ENCODE results near the gene VWA8.
A peak's percentile ranks its signal among the peaks of the same experiment; 100 is the strongest.

VWA8 gene

DNA sequence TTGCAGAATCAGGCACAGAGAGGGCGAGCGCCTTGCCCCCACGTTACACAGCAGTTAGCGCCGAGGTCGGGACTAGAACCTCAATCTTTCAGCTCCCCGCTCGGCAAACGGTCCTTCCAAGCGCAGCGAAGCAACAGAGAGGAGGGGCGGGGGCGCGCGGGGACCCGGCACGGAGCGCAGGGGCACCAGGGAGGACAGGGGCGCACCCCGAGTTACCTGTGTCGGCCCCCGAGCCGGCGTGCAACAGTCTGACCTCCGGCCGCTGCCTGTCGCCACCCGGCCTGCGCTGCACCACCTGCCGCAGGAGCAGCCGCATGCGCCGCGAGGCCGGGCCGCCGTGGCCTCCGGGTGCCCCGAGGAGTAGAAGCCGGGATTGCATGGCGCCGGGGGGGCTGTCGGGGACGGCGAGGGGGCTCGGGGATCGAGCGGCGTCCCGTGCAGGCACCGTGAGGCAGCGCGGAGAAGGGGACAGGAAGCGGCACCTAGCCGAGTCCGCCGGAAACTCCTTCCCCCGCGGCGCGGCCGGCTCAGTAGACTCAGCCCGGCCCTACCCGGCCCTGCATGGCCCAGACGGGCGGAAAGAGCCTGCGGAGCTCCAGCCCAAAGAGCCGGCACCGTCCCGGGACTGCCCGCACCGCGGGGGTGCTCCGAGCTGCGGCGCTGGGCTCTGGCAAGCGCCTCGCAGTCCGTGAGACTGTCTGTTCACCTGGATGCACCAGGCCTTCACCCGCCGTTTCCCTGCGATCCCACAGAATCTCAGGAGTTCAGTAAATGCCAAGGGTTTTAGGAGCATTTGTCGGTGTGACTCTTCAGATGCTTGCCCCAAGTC, at the start of gene VWA8:
VWA8 (minus strand) TSS at position 473 of the 829 bp plus-strand sequence; CDS start at position 379, 94 bp downstream.
- Mint-ChIP-seq H3K27ac (peak within 1 kb of the TSS; percentile 97), H3K27me3 (peaks cover 2% of the 10 kb centered on the region), H3K4me1 (ENCODE audit: low read depth) (peaks cover 61% of the 10 kb centered on the region), H3K36me3 (ENCODE audit: low read depth) (peaks cover 4% of the 10 kb centered on the region), H3K4me3 (peak within 1 kb of the TSS; percentile 93), H3K9me3 (no peaks in the 10 kb centered on the region)

DNA sequence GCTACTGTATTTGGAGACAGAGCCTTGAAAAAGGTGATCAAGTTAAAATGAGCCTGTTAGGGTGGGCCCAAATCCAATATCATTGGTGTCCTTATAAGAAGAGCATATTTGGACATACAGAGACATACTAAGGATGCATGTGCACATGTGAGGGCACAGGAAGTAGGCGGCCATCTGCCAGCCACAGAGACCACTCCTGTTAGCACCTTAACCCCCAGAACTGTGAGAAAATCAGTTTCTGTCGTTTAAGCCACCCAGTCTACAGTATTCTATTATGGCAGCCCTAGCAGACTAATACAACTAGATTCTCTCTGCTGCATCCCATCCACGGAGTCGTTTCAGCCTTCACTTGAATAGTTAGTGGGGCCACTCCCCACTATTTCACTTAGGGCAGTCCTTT, 48.1 kb upstream of the VWA8 start:
- Mint-ChIP-seq H3K4me3 (no peak overlapping the region), H3K4me1 (ENCODE audit: low read depth) (no peaks in the 10 kb centered on the region), H3K27me3 (no peaks in the 10 kb centered on the region), H3K27ac (no peak overlapping the region), H3K36me3 (ENCODE audit: low read depth) (no peaks in the 10 kb centered on the region), H3K9me3 (no peaks in the 10 kb centered on the region)

DNA sequence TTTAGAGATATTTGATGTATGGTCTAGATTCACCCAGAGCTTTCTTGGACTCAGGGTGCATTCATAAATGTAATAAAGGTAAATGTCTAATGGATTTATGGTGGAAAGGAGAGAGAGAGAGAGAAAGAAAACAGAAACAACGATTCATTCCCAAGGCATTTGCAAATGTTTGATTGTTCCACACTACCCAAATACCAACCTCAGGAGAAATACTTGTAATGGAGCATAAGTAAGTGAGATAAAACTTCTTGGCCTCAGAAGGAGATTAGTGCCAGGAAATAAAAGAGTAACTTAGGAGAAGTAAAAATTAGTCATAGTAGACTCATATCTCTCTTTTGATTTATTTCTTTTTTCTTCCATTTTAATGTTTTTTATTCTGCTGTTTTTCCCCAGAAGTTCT, 46.9 kb upstream of the VWA8 start:
- H3K9me3 Mint-ChIP-seq: no peaks in the 10 kb centered on the region

DNA sequence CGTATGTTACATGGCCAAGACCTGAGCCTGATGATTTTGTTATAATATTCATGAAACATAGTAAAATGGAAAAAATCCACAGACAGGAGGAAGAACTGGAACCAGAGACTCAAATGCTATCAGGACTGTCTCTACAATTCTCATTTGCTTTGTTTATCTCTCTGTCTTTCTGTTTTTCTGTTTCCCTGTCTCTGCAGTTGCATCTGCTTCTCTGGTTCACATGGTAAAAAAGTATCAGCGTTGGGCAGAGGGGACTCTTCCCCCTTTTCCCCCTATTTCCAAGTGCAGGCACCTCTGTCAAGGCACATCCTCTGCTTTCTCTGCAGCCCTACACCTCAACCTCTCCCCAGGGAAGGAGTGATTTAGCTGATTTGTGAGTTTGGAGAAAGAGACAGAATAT, 41.2 kb upstream of the VWA8 start:
- Mint-ChIP-seq H3K27me3 (peaks cover 7% of the 10 kb centered on the region), H3K9me3 (no peaks in the 10 kb centered on the region), H3K36me3 (ENCODE audit: low read depth) (no peaks in the 10 kb centered on the region), H3K27ac (no peak overlapping the region), H3K4me3 (no peak overlapping the region), H3K4me1 (ENCODE audit: low read depth) (no peaks in the 10 kb centered on the region)

More for the DNA sequence above, 46.9 kb upstream of the VWA8 start:
- no peaks in the 10 kb centered on the region for H3K4me1 Mint-ChIP-seq (ENCODE audit: low read depth)
- no peaks in the 10 kb centered on the region for H3K27me3 Mint-ChIP-seq
- no peaks in the 10 kb centered on the region for H3K36me3 Mint-ChIP-seq (ENCODE audit: low read depth)
- H3K4me3 Mint-ChIP-seq: no peak overlapping the region
- no peak overlapping the region for H3K27ac Mint-ChIP-seq

DNA sequence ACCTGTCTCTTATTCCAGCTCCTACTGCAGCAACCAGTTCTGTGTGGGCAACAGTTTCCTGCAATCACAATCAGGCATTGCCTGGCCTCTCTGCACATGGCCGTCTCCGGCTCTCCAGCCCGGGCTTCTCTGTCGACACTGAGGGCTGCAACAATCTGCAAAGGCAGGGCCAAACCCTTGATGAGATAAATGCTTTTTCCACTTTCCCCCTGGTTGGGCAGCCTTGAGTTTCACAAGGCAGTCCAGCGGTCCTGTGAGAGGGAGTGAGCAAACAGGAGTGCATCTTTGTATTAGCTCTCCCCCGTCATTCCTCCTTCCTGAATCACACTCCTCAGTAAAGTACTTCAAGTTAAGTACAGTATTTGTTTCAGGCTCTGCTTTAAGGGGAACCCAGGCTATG, 40.7 kb upstream of the VWA8 start:
- Mint-ChIP-seq H3K27ac (no peak overlapping the region), H3K9me3 (no peaks in the 10 kb centered on the region), H3K4me3 (no peak overlapping the region), H3K27me3 (peaks cover 7% of the 10 kb centered on the region), H3K4me1 (ENCODE audit: low read depth) (no peaks in the 10 kb centered on the region), H3K36me3 (ENCODE audit: low read depth) (no peaks in the 10 kb centered on the region)

DNA sequence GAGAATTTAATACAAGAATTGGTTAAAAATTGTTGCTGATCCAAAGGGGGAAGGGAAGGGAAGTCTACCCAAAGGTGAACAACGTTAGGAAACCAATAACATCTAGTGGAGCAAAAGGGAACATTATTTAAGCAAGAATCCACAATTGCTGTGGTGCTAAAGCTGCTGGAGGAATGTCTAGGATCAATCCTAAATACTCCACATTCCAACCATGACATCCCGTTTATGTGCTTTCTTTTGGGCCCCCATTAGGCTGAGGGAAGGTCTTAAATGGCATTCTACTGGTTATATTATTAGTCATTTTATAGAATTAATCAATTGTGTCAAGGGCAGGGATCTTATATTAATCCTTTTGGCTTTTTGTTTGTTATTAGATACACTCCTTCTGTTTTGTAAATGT, 39.9 kb upstream of the VWA8 start:
- Mint-ChIP-seq H3K27me3 (peaks cover 7% of the 10 kb centered on the region), H3K9me3 (no peaks in the 10 kb centered on the region), H3K4me1 (ENCODE audit: low read depth) (no peaks in the 10 kb centered on the region), H3K27ac (no peak overlapping the region), H3K4me3 (no peak overlapping the region), H3K36me3 (ENCODE audit: low read depth) (no peaks in the 10 kb centered on the region)

DNA sequence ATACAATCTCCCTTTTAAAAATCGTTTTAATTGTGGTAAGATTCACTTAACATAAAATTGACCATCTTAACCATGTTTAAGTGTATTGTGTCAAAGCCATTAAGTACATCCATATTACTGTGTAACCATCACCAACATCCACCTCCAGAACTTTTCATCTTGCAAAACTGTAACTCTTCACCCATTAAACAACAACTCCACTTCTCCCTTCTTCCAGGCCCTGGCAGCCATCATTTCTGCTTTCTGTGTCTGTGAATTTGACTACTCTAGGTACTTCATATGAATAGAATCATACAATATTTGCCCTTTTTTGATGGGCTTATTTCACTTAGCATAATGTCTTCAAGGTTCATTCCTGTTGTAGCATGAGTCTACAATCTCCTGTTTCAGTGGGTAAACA, 36.5 kb upstream of the VWA8 start:
- H3K27me3 Mint-ChIP-seq: peaks cover 7% of the 10 kb centered on the region
- H3K4me1 Mint-ChIP-seq (ENCODE audit: low read depth): no peaks in the 10 kb centered on the region
- no peak overlapping the region for H3K4me3 Mint-ChIP-seq
- H3K27ac Mint-ChIP-seq: no peak overlapping the region
- no peaks in the 10 kb centered on the region for H3K9me3 Mint-ChIP-seq
- no peaks in the 10 kb centered on the region for H3K36me3 Mint-ChIP-seq (ENCODE audit: low read depth)

DNA sequence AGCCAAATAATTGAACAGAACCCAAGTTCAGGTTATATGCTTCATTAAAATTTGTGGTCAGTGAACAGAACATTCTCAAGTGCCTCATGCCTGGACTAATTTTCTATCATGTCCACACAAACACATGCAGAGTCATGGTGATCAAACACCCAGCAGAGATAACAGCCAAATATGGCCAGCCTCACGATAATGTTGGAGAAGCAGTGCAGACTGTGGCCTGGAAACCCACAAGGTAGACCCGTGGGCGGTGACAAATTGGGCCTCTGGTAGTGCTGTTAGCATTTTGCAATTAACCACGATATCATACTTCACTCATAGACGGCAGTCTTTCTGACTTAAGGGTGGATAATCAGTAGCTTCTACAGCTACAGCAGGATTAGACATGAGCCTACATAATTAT, 35.0 kb upstream of the VWA8 start:
- Mint-ChIP-seq H3K27me3 (peaks cover 13% of the 10 kb centered on the region), H3K4me3 (no peak overlapping the region), H3K27ac (no peak overlapping the region), H3K36me3 (ENCODE audit: low read depth) (no peaks in the 10 kb centered on the region), H3K9me3 (no peaks in the 10 kb centered on the region), H3K4me1 (ENCODE audit: low read depth) (no peaks in the 10 kb centered on the region)

DNA sequence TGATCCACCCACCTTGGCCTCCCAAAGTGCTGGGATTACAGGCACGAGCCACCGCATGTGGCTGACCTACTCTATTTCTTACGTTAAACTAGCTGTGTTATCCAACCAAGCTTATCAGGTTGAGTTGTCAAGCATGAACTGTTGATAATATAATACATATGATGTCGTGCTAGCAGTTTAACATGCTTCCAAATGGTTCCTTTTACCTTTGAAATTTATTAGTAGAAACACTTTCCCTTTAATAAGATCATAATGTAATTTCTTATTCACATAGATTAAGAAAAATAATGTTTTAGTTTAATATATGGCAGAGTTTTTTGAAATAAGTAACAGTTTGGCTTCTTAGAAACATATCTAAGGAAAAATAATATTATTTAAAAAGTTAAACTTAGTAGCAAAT, 34.4 kb upstream of the VWA8 start:
- Mint-ChIP-seq H3K27me3 (peaks cover 13% of the 10 kb centered on the region), H3K4me3 (no peak overlapping the region), H3K36me3 (ENCODE audit: low read depth) (no peaks in the 10 kb centered on the region), H3K4me1 (ENCODE audit: low read depth) (no peaks in the 10 kb centered on the region), H3K9me3 (no peaks in the 10 kb centered on the region), H3K27ac (no peak overlapping the region)

DNA sequence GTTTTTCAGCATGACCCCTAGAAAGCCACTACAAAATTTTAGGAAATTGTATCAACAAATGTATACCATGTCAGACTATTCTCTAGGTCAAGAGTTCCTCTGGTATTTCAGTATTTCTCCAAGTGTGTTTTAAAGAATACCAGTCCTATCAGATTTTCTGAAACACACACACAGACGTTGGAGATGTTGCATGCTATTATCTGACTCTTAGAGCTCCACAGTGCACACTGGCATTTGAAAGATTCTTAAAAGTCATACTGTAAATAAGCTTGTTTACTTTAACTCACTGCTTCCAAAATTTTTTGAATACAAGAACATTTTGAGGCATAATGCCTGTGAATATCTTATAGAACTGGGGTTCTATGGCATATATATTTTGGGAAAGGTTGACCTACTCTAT, 33.8 kb upstream of the VWA8 start:
- Mint-ChIP-seq H3K9me3 (no peaks in the 10 kb centered on the region), H3K4me3 (no peak overlapping the region), H3K36me3 (ENCODE audit: low read depth) (no peaks in the 10 kb centered on the region), H3K4me1 (ENCODE audit: low read depth) (no peaks in the 10 kb centered on the region), H3K27me3 (peaks cover 9% of the 10 kb centered on the region), H3K27ac (no peak overlapping the region)

DNA sequence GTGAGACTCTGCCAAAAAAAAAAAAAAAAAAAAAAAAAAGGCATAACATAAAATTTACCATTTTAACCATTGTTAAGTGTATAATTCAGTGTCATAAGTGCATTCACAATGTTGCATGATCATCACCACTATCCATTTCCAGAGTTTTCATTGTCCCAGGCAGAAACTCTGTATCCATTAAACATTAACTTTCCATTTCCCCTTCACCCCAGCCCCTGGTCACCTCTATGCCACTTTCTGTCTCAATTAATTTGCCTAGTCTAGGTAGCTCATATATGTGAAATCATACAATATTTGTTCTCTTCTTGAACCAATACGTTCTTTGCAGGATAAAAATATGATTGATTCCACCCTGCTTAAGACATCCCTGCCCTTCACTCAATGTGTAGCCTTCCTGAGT, 31.0 kb upstream of the VWA8 start:
- Mint-ChIP-seq H3K27me3 (peaks cover 13% of the 10 kb centered on the region), H3K9me3 (no peaks in the 10 kb centered on the region), H3K4me1 (ENCODE audit: low read depth) (no peaks in the 10 kb centered on the region), H3K4me3 (no peak overlapping the region), H3K36me3 (ENCODE audit: low read depth) (no peaks in the 10 kb centered on the region), H3K27ac (no peak overlapping the region)

DNA sequence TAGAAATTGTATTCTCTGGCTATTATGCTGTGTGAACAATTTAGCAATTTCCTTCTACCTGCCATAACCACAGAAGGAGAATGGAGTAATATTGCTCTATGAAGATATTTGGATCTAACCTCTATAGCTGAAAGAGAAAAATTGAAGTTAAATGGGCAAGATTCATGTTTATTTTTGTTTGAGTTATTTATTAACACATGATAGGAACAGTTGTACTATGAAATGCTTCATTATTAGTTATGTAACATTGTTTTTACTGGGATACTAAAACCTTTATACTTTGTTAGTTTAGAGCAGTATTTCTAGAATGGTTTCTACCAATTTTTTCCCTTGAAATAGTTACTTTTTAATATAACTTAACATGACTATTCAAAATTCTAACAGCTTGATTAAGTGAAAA, 27.3 kb upstream of the VWA8 start:
- no peaks in the 10 kb centered on the region for H3K9me3 Mint-ChIP-seq
- H3K27ac Mint-ChIP-seq: no peak overlapping the region
- H3K27me3 Mint-ChIP-seq: peaks cover 23% of the 10 kb centered on the region
- no peak overlapping the region for H3K4me3 Mint-ChIP-seq
- H3K36me3 Mint-ChIP-seq (ENCODE audit: low read depth): no peaks in the 10 kb centered on the region
- H3K4me1 Mint-ChIP-seq (ENCODE audit: low read depth): no peaks in the 10 kb centered on the region

DNA sequence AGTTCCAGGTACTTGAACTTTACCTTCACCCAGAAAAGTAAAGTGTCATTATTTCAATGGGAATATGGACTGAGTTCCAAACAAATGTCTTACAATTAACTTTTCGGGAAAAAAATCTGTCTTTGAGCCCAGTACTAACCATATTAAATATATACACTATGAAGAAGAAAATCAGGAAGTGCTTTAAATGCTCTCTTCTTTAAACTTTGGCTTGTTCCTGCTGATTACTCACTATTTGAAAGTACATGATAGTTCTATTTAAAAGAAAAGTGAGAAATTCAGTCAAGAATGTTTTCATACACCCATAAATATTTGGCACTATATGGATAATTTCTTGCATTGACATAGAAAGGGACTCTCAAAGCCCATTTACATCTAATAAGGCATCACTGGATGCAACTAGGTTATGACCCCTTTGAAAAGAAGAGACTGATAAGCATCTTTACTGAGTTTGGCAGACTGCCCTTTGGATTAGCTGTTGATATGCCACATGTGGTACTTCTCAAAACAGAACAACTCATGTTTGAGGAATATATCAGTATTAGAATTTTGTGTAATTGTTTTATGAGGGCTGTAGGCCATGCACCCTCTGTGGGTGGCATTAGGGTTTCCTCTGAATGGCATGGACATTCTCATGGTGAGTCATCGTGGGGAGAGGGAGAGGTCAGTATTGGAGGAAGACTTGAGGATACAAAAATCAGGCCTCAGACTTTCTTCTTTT, 25.0 kb upstream of the VWA8 start:
- peaks cover 18% of the 10 kb centered on the region for H3K27me3 Mint-ChIP-seq
- H3K27ac Mint-ChIP-seq: no peak overlapping the region
- no peak overlapping the region for H3K4me3 Mint-ChIP-seq
- H3K4me1 Mint-ChIP-seq (ENCODE audit: low read depth): no peaks in the 10 kb centered on the region
- H3K9me3 Mint-ChIP-seq: no peaks in the 10 kb centered on the region
- no peaks in the 10 kb centered on the region for H3K36me3 Mint-ChIP-seq (ENCODE audit: low read depth)

DNA sequence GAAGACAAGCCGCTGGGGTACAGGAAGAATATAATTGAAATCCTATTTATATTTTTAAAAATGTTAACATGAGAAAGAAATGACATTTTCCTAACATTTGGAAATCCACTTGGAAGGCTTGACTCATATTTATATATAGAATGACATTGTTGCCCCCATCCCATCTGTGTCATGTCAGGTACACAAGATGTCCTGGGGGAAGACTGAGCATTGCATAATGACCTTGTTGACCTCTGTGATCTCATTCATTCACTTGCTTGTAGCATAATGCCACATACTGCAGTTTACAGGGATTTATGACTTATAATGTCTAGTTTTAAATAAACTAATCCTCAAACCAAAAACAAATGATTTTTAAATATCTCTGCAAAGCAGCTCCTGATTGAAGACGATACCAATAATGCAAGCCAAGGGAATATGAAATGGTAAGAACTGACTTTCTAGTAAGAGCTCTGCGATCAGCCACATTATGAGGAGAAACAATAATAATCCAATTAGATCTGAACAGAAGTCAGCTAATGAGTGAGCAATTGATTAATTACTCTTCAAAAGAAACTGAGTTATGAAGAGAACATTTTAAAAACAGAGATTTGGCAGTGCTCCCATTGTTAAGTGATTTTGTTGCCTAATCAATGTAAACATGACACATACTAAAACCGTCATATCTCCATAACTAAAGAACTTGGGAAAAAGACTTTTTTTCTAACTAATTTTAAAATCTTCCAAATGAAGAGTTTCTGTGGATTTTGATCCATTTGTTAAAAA, 21.2 kb upstream of the VWA8 start:
- H3K9me3 Mint-ChIP-seq: no peaks in the 10 kb centered on the region
- H3K4me1 Mint-ChIP-seq (ENCODE audit: low read depth): no peaks in the 10 kb centered on the region
- H3K27me3 Mint-ChIP-seq: peaks cover 9% of the 10 kb centered on the region
- no peaks in the 10 kb centered on the region for H3K36me3 Mint-ChIP-seq (ENCODE audit: low read depth)
- no peak overlapping the region for H3K27ac Mint-ChIP-seq
- no peak overlapping the region for H3K4me3 Mint-ChIP-seq

DNA sequence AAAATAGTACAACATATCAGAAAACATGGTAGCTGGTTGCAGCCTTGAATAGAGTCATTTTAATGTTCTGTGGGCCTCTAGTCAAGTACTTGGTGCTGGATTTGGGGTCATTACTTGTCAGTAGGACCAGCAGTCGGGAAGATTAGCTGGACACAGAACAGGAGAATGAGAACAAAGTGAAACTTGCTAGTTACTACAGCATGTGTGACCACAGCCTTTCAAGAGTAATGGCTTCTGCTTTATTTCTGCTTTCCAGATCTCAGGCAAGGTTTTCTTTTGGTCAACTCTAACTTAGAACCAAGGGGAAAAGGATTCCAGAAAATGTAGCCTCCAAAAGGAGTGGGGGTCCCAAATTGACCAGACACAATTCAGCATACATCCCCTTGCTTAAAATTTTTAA, 17.1 kb upstream of the VWA8 start:
- Mint-ChIP-seq H3K9me3 (no peaks in the 10 kb centered on the region), H3K27me3 (no peaks in the 10 kb centered on the region), H3K36me3 (ENCODE audit: low read depth) (no peaks in the 10 kb centered on the region), H3K27ac (no peak overlapping the region), H3K4me1 (ENCODE audit: low read depth) (no peaks in the 10 kb centered on the region), H3K4me3 (no peak overlapping the region)
